Mesenchymal stem cell (in vitro differentiated cells and primary cell): ENCODE measurements around the gene WDR91.

Experiments used
- DNase-seq: peaks from one replicate; pipeline ENCODE4 v3.0.0-alpha.2; 2013
- H2AFZ ChIP-seq: one replicate; pipeline ENCODE4 v1.6.1; 2013; ENCODE audit warnings: low read depth, mild to moderate bottlenecking, control low read depth, inconsistent platforms, low read length, moderate library complexity
- H2AK5ac ChIP-seq: 2 replicates; pipeline ENCODE4 v1.6.1; 2013; ENCODE audit warnings: low read length, moderate library complexity, mild to moderate bottlenecking, inconsistent platforms; ENCODE audit not compliant: severe bottlenecking
- H2BK120ac ChIP-seq: one replicate; pipeline ENCODE4 v1.6.1; 2013; ENCODE audit warnings: low read depth, mild to moderate bottlenecking, inconsistent platforms, low read length, moderate library complexity
- H2BK12ac ChIP-seq, 2 experiments: one replicate each; pipeline ENCODE4 v1.6.1; 2013; ENCODE audit warnings: inconsistent platforms in 2 of 2, low read length in 2 of 2, mild to moderate bottlenecking in 2 of 2, moderate library complexity in 2 of 2, control low read depth in 1 of 2
- H2BK15ac ChIP-seq: one replicate; pipeline ENCODE4 v1.6.1; 2013; ENCODE audit warnings: mild to moderate bottlenecking, low read depth, inconsistent platforms; ENCODE audit not compliant: poor library complexity, severe bottlenecking
- H2BK5ac ChIP-seq: 2 replicates; pipeline ENCODE4 v1.6.1; 2013; ENCODE audit warnings: low read depth, mild to moderate bottlenecking, low read length, control low read depth, inconsistent platforms; ENCODE audit not compliant: poor library complexity, severe bottlenecking
- H3K14ac ChIP-seq, 2 experiments: one replicate each; pipeline ENCODE4 v1.6.1; 2013; ENCODE audit warnings: inconsistent platforms in 2 of 2, low read length in 2 of 2, control low read depth in 1 of 2, mild to moderate bottlenecking in 1 of 2, moderate library complexity in 1 of 2
- H3K18ac ChIP-seq, 2 experiments: one replicate each; pipeline ENCODE4 v1.6.1; 2013; ENCODE audit warnings: inconsistent platforms in 2 of 2, low read length in 2 of 2, control low read depth in 1 of 2, low read depth in 1 of 2, mild to moderate bottlenecking in 1 of 2
- H3K23ac ChIP-seq, 2 experiments: one replicate each; pipeline ENCODE4 v1.6.1; 2013; ENCODE audit warnings: inconsistent platforms in 2 of 2, low read length in 2 of 2, mild to moderate bottlenecking in 2 of 2, moderate library complexity in 2 of 2, control low read depth in 1 of 2
- H3K27ac ChIP-seq: 2 replicates; pipeline ENCODE4 v1.5.1; 2013; ENCODE audit warnings: mild to moderate bottlenecking, moderate library complexity, low read length, control low read depth, inconsistent platforms; ENCODE audit not compliant: poor library complexity, severe bottlenecking
- H3K27me3 ChIP-seq, 2 experiments: 2 replicates each; pipeline versions ENCODE4 v1.6.1 to v1.7.0; 2013; ENCODE audit warnings: low read length in 2 of 2, mild to moderate bottlenecking in 2 of 2, moderate library complexity in 2 of 2, control low read depth in 1 of 2, inconsistent platforms in 1 of 2; ENCODE audit not compliant: control insufficient read depth in 1 of 2, insufficient read depth in 1 of 2
- H3K36me3 ChIP-seq, 2 experiments: 2 replicates each; pipeline versions ENCODE4 v1.6.1 to v1.7.0; 2013; ENCODE audit warnings: low read length in 2 of 2, control low read depth in 1 of 2, inconsistent platforms in 1 of 2, low read depth in 1 of 2, mild to moderate bottlenecking in 1 of 2; ENCODE audit not compliant: insufficient read depth in 2 of 2, control insufficient read depth in 1 of 2
- H3K4ac ChIP-seq, 2 experiments: one replicate each; pipeline ENCODE4 v1.6.1; 2013; ENCODE audit warnings: inconsistent platforms in 2 of 2, low read length in 2 of 2, mild to moderate bottlenecking in 2 of 2, moderate library complexity in 2 of 2, control low read depth in 1 of 2, low read depth in 1 of 2
- H3K4me1 ChIP-seq: 2 replicates; pipeline ENCODE4 v1.6.1; 2013; ENCODE audit warnings: low read depth, low read length, control low read depth; ENCODE audit not compliant: control insufficient read depth, insufficient read depth
- H3K4me2 ChIP-seq: 2 replicates; pipeline ENCODE4 v1.6.1; 2013; ENCODE audit warnings: low read length, mild to moderate bottlenecking, inconsistent platforms; ENCODE audit not compliant: poor library complexity, severe bottlenecking
- H3K4me3 ChIP-seq, 2 experiments: 2 replicates each; pipeline versions ENCODE4 v1.5.1 to v1.7.0; 2013; ENCODE audit warnings: low read length in 2 of 2, mild to moderate bottlenecking in 2 of 2, control low read depth in 1 of 2, low read depth in 1 of 2; ENCODE audit not compliant: insufficient read depth in 1 of 2
- H3K79me1 ChIP-seq: replicated peaks from 2 replicates; pipeline ENCODE4 v1.6.1; 2013; ENCODE audit warnings: mild to moderate bottlenecking, control low read depth, low read length, inconsistent platforms; ENCODE audit not compliant: poor library complexity, severe bottlenecking
- H3K9ac ChIP-seq: 2 replicates; pipeline ENCODE4 v1.7.0; 2013; ENCODE audit warnings: mild to moderate bottlenecking, low read length, moderate library complexity
- H3K9me3 ChIP-seq: 2 replicates; pipeline ENCODE4 v1.7.0; 2013; ENCODE audit warnings: mild to moderate bottlenecking, low read length; ENCODE audit not compliant: control insufficient read depth
- H4K8ac ChIP-seq: one replicate; pipeline ENCODE4 v1.6.1; 2013; ENCODE audit warnings: inconsistent platforms, mild to moderate bottlenecking, low read length, moderate library complexity
- H4K91ac ChIP-seq: one replicate; pipeline ENCODE4 v1.6.1; 2013; ENCODE audit warnings: mild to moderate bottlenecking, low read length, inconsistent platforms
- WGBS: methylation state at CpG from one replicate; pipeline ENCODE4 v1.1.7; 2013; ENCODE audit warnings: mixed read lengths; 5-methylcytosine and 5-hydroxymethylcytosine counted together

The WDR91 gene

GRCh38 chr7:135257790-135258189 is 46.5 kb upstream of the WDR91 start:
- H3K4me3 ChIP-seq, result no peak overlapping the region
- H3K23ac ChIP-seq, result no peak overlapping the region
- no peak overlapping the region for H4K8ac ChIP-seq
- H2BK5ac ChIP-seq, result no peak overlapping the region
- no peak overlapping the region for H2AFZ ChIP-seq
- no peak for DNase-seq
- no peak overlapping the region for H3K4ac ChIP-seq
- H4K91ac ChIP-seq, result no peak overlapping the region
- 92% methylated on average over 4 of the region's 4 CpGs for WGBS
- H3K14ac ChIP-seq, result no peak overlapping the region
- H3K27me3 ChIP-seq, result no peaks in the 10 kb centered on the region
- H3K18ac ChIP-seq, result no peak overlapping the region
- H3K4me2 ChIP-seq, result no peak overlapping the region
- H3K36me3 ChIP-seq, result no peaks in the 10 kb centered on the region
- no peak overlapping the region for H3K27ac ChIP-seq
- H2BK12ac ChIP-seq, result no peak overlapping the region
- no peak overlapping the region for H2AK5ac ChIP-seq
- no peak overlapping the region for H2BK120ac ChIP-seq
- peaks cover 20% of the 10 kb centered on the region for H3K4me1 ChIP-seq
- H3K9me3 ChIP-seq, result no peaks in the 10 kb centered on the region
- no peak overlapping the region for H3K9ac ChIP-seq
- no peak overlapping the region for H2BK15ac ChIP-seq
- H3K79me1 ChIP-seq, result no peaks in the 10 kb centered on the region

- 42% methylated on average over 9 of the region's 9 CpGs for WGBS
- Histone ChIP-seq H3K18ac (peak overlapping the region; percentile 7 to 40), H2BK5ac (no peak overlapping the region), H3K4me3 (peak overlapping the region in 1 of 2 experiments; percentile 27), H2BK12ac (peak overlapping the region in 1 of 2 experiments; percentile 79), H3K4me1 (peaks cover 21% of the 10 kb centered on the region), H3K27ac (peak overlapping the region; percentile 29), H2AK5ac (peak overlapping the region; percentile 63), H3K23ac (no peak overlapping the region), H3K27me3 (no peaks in the 10 kb centered on the region), H4K8ac (peak overlapping the region; percentile 89), H4K91ac (peak overlapping the region; percentile 54), H3K9ac (peak overlapping the region; percentile 65), H2BK120ac (no peak overlapping the region), H3K4me2 (no peak overlapping the region), H3K9me3 (no peaks in the 10 kb centered on the region), H3K14ac (peak overlapping the region in 1 of 2 experiments; percentile 61), H2BK15ac (no peak overlapping the region), H3K36me3 (no peaks in the 10 kb centered on the region), H3K4ac (peak overlapping the region in 1 of 2 experiments; percentile 34), H3K79me1 (no peaks in the 10 kb centered on the region), H2AFZ (peak overlapping the region; percentile 79)
- peak; percentile 72 for DNase-seq
These were observed 42.8 kb upstream of the WDR91 start for GRCh38 chr7:135253851-135254771.

- Histone ChIP-seq H3K9me3 (no peaks in the 10 kb centered on the region), H3K4me1 (peaks cover 19% of the 10 kb centered on the region), H3K27ac (no peak overlapping the region), H2BK12ac (no peak overlapping the region), H3K4ac (no peak overlapping the region), H3K4me3 (no peak overlapping the region), H3K4me2 (no peak overlapping the region), H2BK5ac (no peak overlapping the region), H3K36me3 (no peaks in the 10 kb centered on the region), H3K79me1 (no peaks in the 10 kb centered on the region), H4K8ac (no peak overlapping the region), H3K23ac (no peak overlapping the region), H4K91ac (no peak overlapping the region), H2AFZ (no peak overlapping the region), H3K18ac (no peak overlapping the region), H3K9ac (no peak overlapping the region), H3K14ac (no peak overlapping the region), H2BK120ac (no peak overlapping the region), H2BK15ac (no peak overlapping the region), H3K27me3 (no peaks in the 10 kb centered on the region), H2AK5ac (no peak overlapping the region)
- over 99% methylated on average over 4 of the region's 4 CpGs for WGBS
- no peak for DNase-seq
These were observed 40.4 kb upstream of the WDR91 start for GRCh38 chr7:135251496-135252391.

GRCh38 chr7:135248546-135248945 is 37.2 kb upstream of the WDR91 start:
- Histone ChIP-seq H2BK12ac (no peak overlapping the region), H4K8ac (no peak overlapping the region), H2BK5ac (no peak overlapping the region), H3K4me2 (no peak overlapping the region), H2AK5ac (no peak overlapping the region), H3K27ac (no peak overlapping the region), H3K23ac (no peak overlapping the region), H2AFZ (no peak overlapping the region), H3K4ac (no peak overlapping the region), H3K36me3 (peaks cover 0 to 2% of the 10 kb centered on the region in 2 experiments), H2BK120ac (no peak overlapping the region), H3K27me3 (peaks cover 0 to 4% of the 10 kb centered on the region in 2 experiments), H3K9ac (no peak overlapping the region), H3K4me1 (peaks cover 6% of the 10 kb centered on the region), H3K9me3 (no peaks in the 10 kb centered on the region), H4K91ac (no peak overlapping the region), H3K18ac (no peak overlapping the region), H3K79me1 (no peaks in the 10 kb centered on the region), H3K4me3 (no peak overlapping the region), H3K14ac (no peak overlapping the region), H2BK15ac (no peak overlapping the region)
- WGBS, result 86% methylated on average over 3 of the region's 3 CpGs
- DNase-seq, result no peak
